Stimulated activated effector memory CD8-positive, alpha-beta T cell treated with anti-CD3 and anti-CD28 coated beads, Interleukin-12 subunit alpha, Interleukin-12 subunit beta, amount 100 ng/mL, for 72 hours (primary cell): ENCODE results near the gene TAF3.

Source experiments
- ATAC-seq: fragments of 150-1000 bp; cut with Tn5 transposase; 2 replicates; pipeline ENCODE4 v1.10.0; 2021
- DNase-seq, 2 donors: peaks; one replicate each; pipeline ENCODE4 v3.0.0; 2021 to 2022; ENCODE audit warnings: low spot score in 2 of 2
- H3K27ac Mint-ChIP-seq: one replicate; pipeline ENCODE4 v1.8.0; 2022; ENCODE audit warnings: mild to moderate bottlenecking, mixed read lengths
- H3K36me3 Mint-ChIP-seq: one replicate; pipeline ENCODE4 v1.8.0; 2022; ENCODE audit warnings: mild to moderate bottlenecking, mixed read lengths
- H3K4me1 Mint-ChIP-seq: one replicate; pipeline ENCODE4 v1.8.0; 2022; ENCODE audit warnings: mixed read lengths
- H3K4me3 Mint-ChIP-seq: one replicate; pipeline ENCODE4 v1.8.0; 2022; ENCODE audit warnings: mild to moderate bottlenecking, mixed read lengths
- H3K9me3 Mint-ChIP-seq: one replicate; pipeline ENCODE4 v1.8.0; 2022; ENCODE audit warnings: mixed read lengths

TAF3 gene

GRCh38 chr10:7922707-7923106 lies 104.4 kb downstream of the TAF3 start:
- Mint-ChIP-seq H3K27ac (no peak overlapping the region), H3K36me3 (no peaks in the 10 kb centered on the region), H3K4me3 (no peak overlapping the region), H3K4me1 (no peaks in the 10 kb centered on the region), H3K9me3 (no peaks in the 10 kb centered on the region)
- DNase-seq = no peak
- ATAC-seq = no peak

GRCh38 chr10:7928536-7928935 lies 110.2 kb downstream of the TAF3 start:
- DNase-seq = no peak

GRCh38 chr10:7932301-7933036 lies 114.2 kb downstream of the TAF3 start:
- Mint-ChIP-seq H3K9me3 (no peaks in the 10 kb centered on the region), H3K4me3 (no peak overlapping the region), H3K27ac (no peak overlapping the region), H3K4me1 (peaks cover 6% of the 10 kb centered on the region), H3K36me3 (no peaks in the 10 kb centered on the region)
- ATAC-seq (no peak), DNase-seq (no peak)

More at GRCh38 chr10:7928536-7928935, 110.2 kb downstream of the TAF3 start:
- no peak for ATAC-seq
- no peak overlapping the region for H3K27ac Mint-ChIP-seq
- no peak overlapping the region for H3K4me3 Mint-ChIP-seq
- H3K9me3 Mint-ChIP-seq = no peaks in the 10 kb centered on the region
- H3K4me1 Mint-ChIP-seq = peaks cover 5% of the 10 kb centered on the region
- H3K36me3 Mint-ChIP-seq = no peaks in the 10 kb centered on the region

- DNase-seq = no peak
- no peak overlapping the region for H3K27ac Mint-ChIP-seq
- H3K9me3 Mint-ChIP-seq = no peaks in the 10 kb centered on the region
- H3K4me3 Mint-ChIP-seq = no peak overlapping the region
- H3K36me3 Mint-ChIP-seq = no peaks in the 10 kb centered on the region
- no peak for ATAC-seq
- H3K4me1 Mint-ChIP-seq = peaks cover 8% of the 10 kb centered on the region
Measured at GRCh38 chr10:7933262-7933661, 115.0 kb downstream of the TAF3 start.

GRCh38 chr10:7933757-7934156 lies 115.5 kb downstream of the TAF3 start:
- no peak overlapping the region for H3K27ac Mint-ChIP-seq
- ATAC-seq = no peak
- H3K36me3 Mint-ChIP-seq = no peaks in the 10 kb centered on the region
- peaks cover 4% of the 10 kb centered on the region for H3K9me3 Mint-ChIP-seq
- H3K4me3 Mint-ChIP-seq = no peak overlapping the region
- no peak for DNase-seq
- peaks cover 13% of the 10 kb centered on the region for H3K4me1 Mint-ChIP-seq

GRCh38 chr10:7937315-7937945 lies 119.1 kb downstream of the TAF3 start:
- Mint-ChIP-seq H3K36me3 (no peaks in the 10 kb centered on the region), H3K9me3 (peaks cover 8% of the 10 kb centered on the region), H3K27ac (peak overlapping the region; percentile 33), H3K4me1 (peaks cover 21% of the 10 kb centered on the region), H3K4me3 (no peak overlapping the region)
- ATAC-seq (no peak), DNase-seq (no peak)

- peaks cover 8% of the 10 kb centered on the region for H3K9me3 Mint-ChIP-seq
- ATAC-seq = no peak
- DNase-seq = no peak
- H3K36me3 Mint-ChIP-seq = no peaks in the 10 kb centered on the region
- peaks cover 40% of the 10 kb centered on the region for H3K4me1 Mint-ChIP-seq
- H3K4me3 Mint-ChIP-seq = no peak overlapping the region
- no peak overlapping the region for H3K27ac Mint-ChIP-seq
Measured at GRCh38 chr10:7941576-7941975, 123.3 kb downstream of the TAF3 start.

- H3K4me3 Mint-ChIP-seq = no peak overlapping the region
Measured at GRCh38 chr10:7942316-7942715, 124.0 kb downstream of the TAF3 start.

GRCh38 chr10:7942859-7943258 lies 124.6 kb downstream of the TAF3 start:
- Mint-ChIP-seq H3K27ac (no peak overlapping the region), H3K36me3 (peaks cover 7% of the 10 kb centered on the region), H3K4me1 (peaks cover 49% of the 10 kb centered on the region), H3K9me3 (peaks cover 8% of the 10 kb centered on the region), H3K4me3 (no peak overlapping the region)
- ATAC-seq = no peak
- DNase-seq = no peak

More at GRCh38 chr10:7942316-7942715, 124.0 kb downstream of the TAF3 start:
- DNase-seq = no peak
- Mint-ChIP-seq H3K9me3 (peaks cover 8% of the 10 kb centered on the region), H3K4me1 (peaks cover 45% of the 10 kb centered on the region), H3K27ac (no peak overlapping the region), H3K36me3 (peaks cover 6% of the 10 kb centered on the region)
- no peak for ATAC-seq

- Mint-ChIP-seq H3K36me3 (peaks cover 7% of the 10 kb centered on the region), H3K9me3 (peaks cover 3% of the 10 kb centered on the region), H3K27ac (no peak overlapping the region), H3K4me3 (no peak overlapping the region), H3K4me1 (peaks cover 40% of the 10 kb centered on the region)
- DNase-seq (no peak), ATAC-seq (no peak)
Measured at GRCh38 chr10:7944215-7944480, 125.8 kb downstream of the TAF3 start.

- Mint-ChIP-seq H3K4me1 (peaks cover 40% of the 10 kb centered on the region), H3K36me3 (peaks cover 7% of the 10 kb centered on the region), H3K4me3 (no peak overlapping the region), H3K27ac (no peak overlapping the region), H3K9me3 (peaks cover under 1% of the 10 kb centered on the region)
- no peak for DNase-seq
- ATAC-seq = no peak
Measured at GRCh38 chr10:7944537-7944936, 126.2 kb downstream of the TAF3 start.

- Mint-ChIP-seq H3K4me1 (peaks cover 43% of the 10 kb centered on the region), H3K9me3 (no peaks in the 10 kb centered on the region)
- no peak for DNase-seq
Measured at GRCh38 chr10:7945034-7945433, 126.7 kb downstream of the TAF3 start.

GRCh38 chr10:7945469-7946187 lies 127.3 kb downstream of the TAF3 start:
- no peaks in the 10 kb centered on the region for H3K9me3 Mint-ChIP-seq
- peak overlapping the region; percentile 7 for H3K27ac Mint-ChIP-seq
- ATAC-seq (no peak), DNase-seq (no peak)
- H3K36me3 Mint-ChIP-seq = peaks cover 7% of the 10 kb centered on the region
- no peak overlapping the region for H3K4me3 Mint-ChIP-seq
- peaks cover 46% of the 10 kb centered on the region for H3K4me1 Mint-ChIP-seq

More at GRCh38 chr10:7945034-7945433, 126.7 kb downstream of the TAF3 start:
- H3K4me3 Mint-ChIP-seq = no peak overlapping the region
- peaks cover 7% of the 10 kb centered on the region for H3K36me3 Mint-ChIP-seq
- ATAC-seq = no peak
- no peak overlapping the region for H3K27ac Mint-ChIP-seq

GRCh38 chr10:7948371-7949000 lies 130.2 kb downstream of the TAF3 start:
- H3K4me1 Mint-ChIP-seq = peaks cover 53% of the 10 kb centered on the region
- peaks cover 7% of the 10 kb centered on the region for H3K36me3 Mint-ChIP-seq

GRCh38 chr10:7950981-7951847 lies 132.9 kb downstream of the TAF3 start:
- no peak overlapping the region for H3K27ac Mint-ChIP-seq
- DNase-seq (no peak), ATAC-seq (no peak)
- H3K4me3 Mint-ChIP-seq = no peak overlapping the region
- peaks cover 46% of the 10 kb centered on the region for H3K4me1 Mint-ChIP-seq
- H3K36me3 Mint-ChIP-seq = peaks cover 7% of the 10 kb centered on the region
- no peaks in the 10 kb centered on the region for H3K9me3 Mint-ChIP-seq

More at GRCh38 chr10:7948371-7949000, 130.2 kb downstream of the TAF3 start:
- ATAC-seq (no peak), DNase-seq (no peak)
- Mint-ChIP-seq H3K9me3 (no peaks in the 10 kb centered on the region), H3K4me3 (no peak overlapping the region), H3K27ac (no peak overlapping the region)
